ENCODE data around the gene GFER. TPM values are rescaled to one million over a fixed set of nuclear protein-coding genes. Genes with fewer than 3 reads are reported as not detected.
"Not testable (repeated sequence)": the region's sequence is repeated elsewhere in the genome, so short reads cannot be mapped to it uniquely, and the experiment has no call there.

Gene GFER
- total and polyA plus RNA-seq, 11 donors: 18.0 to 51.1 (median 23.8) TPM

GRCh38 chr16:1938910-1939309, 45.1 kb upstream of the GFER start:
- DNase-seq: no peak
- WGBS, 4 donors: 92 to 95% (median 93%) methylated on average over 17 of the region's 17 CpGs

GRCh38 chr16:1939833-1940232, 44.2 kb upstream of the GFER start:
- intact Hi-C loops (cut with DNase I): loop anchor here in 2 of 10 donors (5.0 kb wide), 2 partner anchors 78 to 158 kb away; partner anchors contain the start of genes NUBP2 (in 1 of the 2) and SPSB3 (in 1 of the 2)
- H3K36me3 ChIP-seq: peaks cover 0 to 46% (median 39%) of the 10 kb centered on the region in 9 donors
- ATAC-seq, DNase-seq, H3K27me3 ChIP-seq, H3K4me3 ChIP-seq, H3K27ac ChIP-seq, H3K9me3 ChIP-seq: not testable (repeated sequence)
- 93 to 97% (median 96%) methylated on average over 8 of the region's 8 CpGs for WGBS, 4 donors
- peaks cover 0 to 35% (median 16%) of the 10 kb centered on the region in 12 donors for H3K4me1 ChIP-seq

More at GRCh38 chr16:1938910-1939309, 45.1 kb upstream of the GFER start:
- Histone ChIP-seq H3K27me3 (no peaks in the 10 kb centered on the region), H3K36me3 (peaks cover 0 to 46% (median 38%) of the 10 kb centered on the region in 9 donors), H3K9me3 (no peaks in the 10 kb centered on the region), H3K4me1 (peaks cover 0 to 33% (median 16%) of the 10 kb centered on the region in 12 donors), H3K4me3 (no peak overlapping the region), H3K27ac (peak overlapping the region in 1 of 12 donors; percentile 75)
- intact Hi-C loops (cut with DNase I): loop anchor here in 1 of 10 donors (5.0 kb wide), 1 partner anchor 77 kb away; no protein-coding TSS in a partner anchor
- TF ChIP-seq POLR2A (IDR thresholded peaks at IDR 0.05) (no peak), CTCF (IDR thresholded peaks at IDR 0.05) (no peak)
- ATAC-seq: no peak

DNA sequence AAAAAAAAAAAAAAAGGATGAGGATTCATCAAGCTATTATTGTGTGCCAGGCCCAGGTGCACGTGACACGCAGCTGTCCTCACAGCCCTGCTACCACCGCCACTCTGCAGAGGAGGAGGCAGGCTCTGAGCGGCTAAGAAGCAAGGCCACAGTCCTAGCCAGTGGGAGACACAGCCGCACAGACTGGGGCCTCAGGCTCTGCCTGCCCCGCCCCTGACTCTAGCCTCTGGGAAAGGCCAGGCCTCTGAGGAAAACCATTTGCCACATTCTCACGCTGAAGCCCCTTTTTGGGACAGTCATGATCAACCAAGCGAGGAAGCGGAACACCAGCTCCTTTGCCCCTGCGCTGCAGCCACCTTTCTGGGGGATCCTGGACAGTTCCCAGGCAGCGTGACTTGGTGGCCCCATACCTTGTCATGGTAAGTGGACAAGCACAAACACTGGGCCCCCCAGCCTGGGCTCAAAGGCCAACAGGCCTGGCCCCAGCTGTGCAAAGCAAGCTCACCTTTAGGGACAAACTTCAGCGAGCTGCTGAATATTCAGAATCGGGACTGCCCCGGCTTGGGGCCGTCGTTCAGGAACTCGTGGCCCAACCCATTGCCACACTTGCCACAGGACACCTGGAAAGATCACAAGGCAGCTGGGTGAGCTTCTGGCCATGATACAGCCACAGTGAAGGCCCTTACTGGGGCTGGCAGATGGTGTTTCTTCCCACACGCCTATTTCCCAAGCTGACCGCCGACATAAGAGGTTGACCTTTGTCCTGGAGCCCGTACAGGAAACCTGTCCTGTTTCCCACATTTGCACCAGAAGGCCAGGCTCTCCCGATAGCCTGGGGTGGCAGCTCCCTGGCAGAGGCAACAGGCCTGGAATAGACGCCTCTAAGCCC, 43.5 kb upstream of the GFER start:
- no peak overlapping the region for H3K27ac ChIP-seq
- no peak for DNase-seq
- H3K27me3 ChIP-seq: no peaks in the 10 kb centered on the region
- peaks cover 0 to 46% (median 39%) of the 10 kb centered on the region in 9 donors for H3K36me3 ChIP-seq
- no peaks in the 10 kb centered on the region for H3K9me3 ChIP-seq
- no peak for ATAC-seq
- H3K4me1 ChIP-seq: peaks cover 0 to 35% (median 16%) of the 10 kb centered on the region in 12 donors
- WGBS, 4 donors: 89 to 93% (median 91%) methylated on average over 23 of the region's 23 CpGs
- TF ChIP-seq POLR2A (IDR thresholded peaks at IDR 0.05) (no peak), CTCF (IDR thresholded peaks at IDR 0.05) (no peak)
- intact Hi-C loops (cut with DNase I): loop anchor here in 1 of 10 donors (5.0 kb wide), 1 partner anchor 158 kb away; the partner anchor contains the start of genes NUBP2 and SPSB3
- peak overlapping the region in 1 of 12 donors; percentile 82 for H3K4me3 ChIP-seq

GRCh38 chr16:1941162-1942046, 42.6 kb upstream of the GFER start:
- DNase-seq (no peak), ATAC-seq (no peak)
- H3K9me3 ChIP-seq: no peaks in the 10 kb centered on the region
- no peaks in the 10 kb centered on the region for H3K27me3 ChIP-seq
- peak overlapping the region in 7 of 12 donors; percentile 65 to 88 (median 82) for H3K4me3 ChIP-seq
- peaks cover 0 to 46% (median 39%) of the 10 kb centered on the region in 9 donors for H3K36me3 ChIP-seq
- H3K4me1 ChIP-seq: peaks cover 0 to 35% (median 16%) of the 10 kb centered on the region in 12 donors
- H3K27ac ChIP-seq: peak overlapping the region in 11 of 12 donors; percentile 77 to 89 (median 81)
- intact Hi-C loops (cut with DNase I): loop anchor here in 1 of 10 donors (5.0 kb wide), 1 partner anchor 159 kb away; the partner anchor contains the start of genes NUBP2 and SPSB3
- no peak for TF ChIP-seq POLR2A (IDR thresholded peaks at IDR 0.05)
- TF ChIP-seq CTCF (IDR thresholded peaks at IDR 0.05): peak in 2 of 12 donors; percentile 9 to 22
- WGBS, 4 donors: 84 to 91% (median 86%) methylated on average over 29 to 30 of the region's 30 CpGs
